RWPE2 (cell line): ENCODE measurements around the gene EXD3.

Source experiments
- ATAC-seq: fragments of 200-7000 bp; cut with Tn5 transposase; 3 replicates; pipeline ENCODE4 v1.9.1; 2021; ENCODE audit warnings: low read depth
- DNase-seq: peaks from one replicate; pipeline ENCODE4 v3.0.0-alpha.2; 2020; ENCODE audit warnings: low spot score
- H3K27ac ChIP-seq: fragments of 450-650 bp; 2 replicates; pipeline ENCODE4 v1.5.1; 2017; ENCODE audit warnings: mild to moderate bottlenecking; ENCODE audit not compliant: poor library complexity, severe bottlenecking
- H3K27me3 ChIP-seq: fragments of 250-450 bp; sonication (Bioruptor Pico); 2 replicates; pipeline ENCODE4 v1.5.1; 2021; ENCODE audit warnings: mild to moderate bottlenecking, moderate library complexity; ENCODE audit not compliant: insufficient read depth, poor library complexity, severe bottlenecking
- H3K36me3 ChIP-seq: fragments of 250-450 bp; sonication (Bioruptor Pico); 2 replicates; pipeline ENCODE4 v1.5.1; 2020; ENCODE audit warnings: low read depth, mild to moderate bottlenecking, moderate library complexity
- H3K4me1 ChIP-seq: fragments of 250-450 bp; sonication (Bioruptor Pico); 2 replicates; pipeline ENCODE4 v1.5.1; 2021; ENCODE audit warnings: mild to moderate bottlenecking, moderate library complexity; ENCODE audit not compliant: insufficient read depth, poor library complexity, severe bottlenecking
- H3K4me3 ChIP-seq: fragments of 250-450 bp; sonication (Bioruptor Pico); 2 replicates; pipeline ENCODE4 v1.5.1; 2021; ENCODE audit warnings: mild to moderate bottlenecking, moderate library complexity; ENCODE audit not compliant: severe bottlenecking
- H3K9me3 ChIP-seq: fragments of 250-450 bp; sonication (Bioruptor Pico); 2 replicates; pipeline ENCODE4 v1.5.1; 2021; ENCODE audit warnings: mild to moderate bottlenecking, moderate library complexity; ENCODE audit not compliant: severe bottlenecking
- TF ChIP-seq, protein P1 (sequence below): fragments of 450-650 bp; IDR thresholded peaks from one replicate; pipeline ENCODE4 v1.5.1; 2017; ENCODE audit warnings: mild to moderate bottlenecking, moderate library complexity; ENCODE audit not compliant: poor library complexity, severe bottlenecking

The EXD3 gene

DNA sequence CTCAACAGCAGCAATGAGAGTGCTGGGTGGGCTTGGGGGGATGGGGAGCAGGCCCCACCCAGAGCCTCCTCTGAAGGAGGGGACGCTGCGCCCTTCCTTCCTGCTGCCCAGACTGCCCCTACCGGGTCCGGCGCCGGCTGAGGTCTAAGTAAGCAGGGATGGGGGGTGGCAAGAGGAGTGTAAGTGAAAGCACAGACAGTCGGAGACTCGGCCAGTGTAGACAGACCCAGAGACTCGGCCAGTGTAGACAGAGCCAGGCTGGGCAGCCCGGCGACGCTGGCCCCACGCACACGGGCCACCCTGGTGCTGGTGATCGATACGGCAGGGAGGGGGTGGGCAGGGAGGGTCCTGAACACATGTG lies 25.6 kb upstream of the EXD3 start:
- Histone ChIP-seq H3K27me3 (no peaks in the 10 kb centered on the region), H3K4me1 (peaks cover 4% of the 10 kb centered on the region), H3K9me3 (no peaks in the 10 kb centered on the region), H3K4me3 (no peak overlapping the region), H3K27ac (no peak overlapping the region), H3K36me3 (peaks cover 13% of the 10 kb centered on the region)
- DNase-seq, result no peak
- TF ChIP-seq, protein P1, sequence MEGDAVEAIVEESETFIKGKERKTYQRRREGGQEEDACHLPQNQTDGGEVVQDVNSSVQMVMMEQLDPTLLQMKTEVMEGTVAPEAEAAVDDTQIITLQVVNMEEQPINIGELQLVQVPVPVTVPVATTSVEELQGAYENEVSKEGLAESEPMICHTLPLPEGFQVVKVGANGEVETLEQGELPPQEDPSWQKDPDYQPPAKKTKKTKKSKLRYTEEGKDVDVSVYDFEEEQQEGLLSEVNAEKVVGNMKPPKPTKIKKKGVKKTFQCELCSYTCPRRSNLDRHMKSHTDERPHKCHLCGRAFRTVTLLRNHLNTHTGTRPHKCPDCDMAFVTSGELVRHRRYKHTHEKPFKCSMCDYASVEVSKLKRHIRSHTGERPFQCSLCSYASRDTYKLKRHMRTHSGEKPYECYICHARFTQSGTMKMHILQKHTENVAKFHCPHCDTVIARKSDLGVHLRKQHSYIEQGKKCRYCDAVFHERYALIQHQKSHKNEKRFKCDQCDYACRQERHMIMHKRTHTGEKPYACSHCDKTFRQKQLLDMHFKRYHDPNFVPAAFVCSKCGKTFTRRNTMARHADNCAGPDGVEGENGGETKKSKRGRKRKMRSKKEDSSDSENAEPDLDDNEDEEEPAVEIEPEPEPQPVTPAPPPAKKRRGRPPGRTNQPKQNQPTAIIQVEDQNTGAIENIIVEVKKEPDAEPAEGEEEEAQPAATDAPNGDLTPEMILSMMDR, result no peak
- no peak for ATAC-seq

DNA sequence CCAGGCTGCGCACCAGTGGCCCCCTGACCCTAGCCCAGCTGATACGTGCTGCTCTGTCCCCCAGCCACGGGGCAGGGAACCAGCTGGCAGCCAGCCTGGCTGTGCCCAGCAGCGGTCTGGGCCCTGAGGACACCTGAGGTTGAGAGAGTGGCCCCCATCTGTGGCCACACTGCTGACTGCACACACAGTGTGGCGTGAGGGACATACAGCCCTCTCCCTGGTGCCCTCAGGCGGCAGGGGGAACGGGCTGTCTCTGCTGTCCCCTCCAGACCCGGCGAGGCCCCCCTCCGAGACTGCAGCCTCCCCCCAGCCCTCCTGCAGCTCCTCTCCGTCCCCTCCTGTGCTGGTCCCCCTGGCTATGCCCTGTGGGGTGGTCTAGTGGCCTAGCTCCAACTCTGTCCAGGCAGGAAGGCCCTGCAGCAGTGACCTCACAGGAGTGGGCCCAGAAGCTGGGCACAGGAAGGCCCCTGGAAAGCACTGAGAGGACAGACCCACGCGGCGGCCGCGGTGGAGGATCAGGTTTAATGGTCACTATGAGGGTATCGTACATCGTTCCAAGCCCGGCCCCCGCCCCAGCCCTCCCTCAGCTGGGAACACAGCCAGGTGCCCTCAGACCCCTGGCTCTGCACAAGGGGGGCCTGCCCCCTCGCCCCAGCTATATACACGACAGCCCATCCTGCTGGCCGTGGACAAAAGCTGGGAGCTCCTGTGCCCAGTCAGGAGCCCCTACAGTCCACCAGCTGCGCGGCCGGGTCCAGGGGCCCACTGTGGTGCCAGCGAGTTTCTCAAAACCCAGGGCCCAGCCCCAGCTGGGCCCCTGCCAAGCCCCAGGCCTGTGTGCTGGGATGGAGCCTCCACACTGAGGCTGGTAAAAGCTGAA lies 25.0 kb upstream of the EXD3 start:
- DNase-seq (no peak), ATAC-seq (no peak)
- TF ChIP-seq, protein P1, result no peak
- Histone ChIP-seq H3K4me1 (peaks cover 4% of the 10 kb centered on the region), H3K27me3 (no peaks in the 10 kb centered on the region), H3K4me3 (no peak overlapping the region), H3K36me3 (peaks cover 7% of the 10 kb centered on the region), H3K9me3 (no peaks in the 10 kb centered on the region), H3K27ac (no peak overlapping the region)

DNA sequence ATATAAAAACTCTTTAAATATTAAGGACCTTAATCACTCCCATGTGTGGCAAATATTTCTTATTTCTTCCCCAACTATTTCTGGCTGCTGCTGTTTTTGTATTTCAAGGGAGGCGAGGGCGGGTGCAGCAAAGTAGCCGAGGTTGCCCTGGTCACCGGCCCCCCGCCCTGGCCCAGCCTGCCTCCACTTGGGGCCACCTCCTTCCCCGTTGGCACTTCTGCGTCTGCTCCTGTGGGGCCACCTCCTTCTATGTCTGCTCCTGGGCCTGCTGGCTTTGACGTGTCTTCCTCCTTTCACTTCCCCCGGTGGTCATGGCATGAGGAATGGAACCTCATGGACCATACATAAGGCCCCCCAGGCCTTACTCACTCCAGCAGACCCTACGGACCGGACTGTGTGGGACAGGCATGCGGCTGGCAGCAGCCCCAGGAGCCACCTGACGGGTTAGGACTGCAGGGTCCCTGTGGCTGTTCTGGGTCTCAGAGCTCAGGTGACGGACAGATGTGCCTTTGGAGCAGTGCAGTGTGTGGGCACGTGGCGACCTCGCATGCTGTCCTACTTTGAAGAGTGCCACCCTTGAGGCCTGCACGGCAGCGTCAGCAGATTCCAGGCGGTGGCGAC lies 24.0 kb upstream of the EXD3 start:
- ATAC-seq, result no peak
- no peak overlapping the region for H3K4me3 ChIP-seq
- peaks cover 4% of the 10 kb centered on the region for H3K4me1 ChIP-seq
- H3K9me3 ChIP-seq, result no peaks in the 10 kb centered on the region
- no peak overlapping the region for H3K27ac ChIP-seq
- no peaks in the 10 kb centered on the region for H3K36me3 ChIP-seq
- no peak for DNase-seq
- H3K27me3 ChIP-seq, result no peaks in the 10 kb centered on the region
- TF ChIP-seq, protein P1, result no peak

DNA sequence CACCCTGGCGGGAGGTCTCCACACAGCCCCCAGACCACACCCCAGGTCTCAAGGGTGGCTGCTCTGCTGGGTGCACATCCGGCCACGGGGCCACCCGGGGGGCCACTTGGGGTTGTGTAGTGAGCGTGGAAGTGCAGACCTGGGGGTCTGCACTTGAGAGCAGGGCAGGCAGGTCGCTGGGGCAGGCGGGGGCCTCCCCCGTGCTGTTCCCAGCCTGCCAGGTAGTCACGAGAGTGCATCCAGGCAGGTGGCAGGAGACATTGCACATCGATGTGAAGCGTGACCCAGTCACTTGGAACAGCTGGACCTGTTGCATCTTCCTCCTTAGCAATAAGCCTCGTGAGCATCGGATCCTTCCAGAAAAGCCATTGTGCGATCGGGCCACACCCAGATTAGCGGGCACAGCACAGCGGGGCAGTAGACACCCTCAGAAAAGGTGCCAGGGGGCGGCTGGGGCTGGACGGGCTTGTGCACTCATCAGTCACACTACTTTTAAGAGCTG lies 23.0 kb upstream of the EXD3 start:
- Histone ChIP-seq H3K4me3 (no peak overlapping the region), H3K4me1 (peaks cover 4% of the 10 kb centered on the region), H3K36me3 (no peaks in the 10 kb centered on the region), H3K9me3 (no peaks in the 10 kb centered on the region), H3K27ac (no peak overlapping the region), H3K27me3 (no peaks in the 10 kb centered on the region)
- DNase-seq, result no peak
- TF ChIP-seq, protein P1, result no peak
- no peak for ATAC-seq
